HepG2 (cell line): Measurements from ENCODE around the gene CHAF1A. TPM values are rescaled to one million over a fixed set of nuclear protein-coding genes. Genes with fewer than 3 reads are reported as not detected.
A peak's percentile ranks its signal among the peaks of the same experiment; 100 is the strongest.

Experiments used
- ARID5B ChIP-seq: IDR thresholded peaks from 2 replicates; pipeline ENCODE4 v1.4.0; 2020; ENCODE audit warnings: mild to moderate bottlenecking, missing genetic modification reagents
- CREBL2 ChIP-seq: sonication (generic); formaldehyde crosslinking; IDR thresholded peaks from 2 replicates; pipeline ENCODE4 v1.8.1; 2023; ENCODE audit warnings: missing genetic modification reagents, mild to moderate bottlenecking, borderline replicate concordance
- DR1 ChIP-seq: sonication (generic); formaldehyde crosslinking; IDR thresholded peaks from 2 replicates; pipeline ENCODE4 v1.8.0; 2021; ENCODE audit warnings: mild to moderate bottlenecking, missing genetic modification reagents, inconsistent platforms
- NFE2L1 ChIP-seq: sonication (generic); formaldehyde crosslinking; IDR thresholded peaks from 2 replicates; pipeline ENCODE4 v1.4.0; 2020; ENCODE audit warnings: missing genetic modification reagents, mild to moderate bottlenecking, borderline replicate concordance
- PTBP1 ChIP-seq: fragments of 200-400 bp; formaldehyde crosslinking; IDR thresholded peaks from 2 replicates; pipeline ENCODE4 v1.6.1; 2018; ENCODE audit warnings: low read length, low read depth; ENCODE audit not compliant: poor library complexity, severe bottlenecking
- SIN3B ChIP-seq: fragments of 150-350 bp; IDR thresholded peaks from 2 replicates; pipeline ENCODE4 v1.6.1; 2014; ENCODE audit warnings: low read length
- ZC3H13 ChIP-seq: sonication (generic); formaldehyde crosslinking; IDR thresholded peaks from 2 replicates; pipeline ENCODE4 v1.8.1; 2023; ENCODE audit warnings: mild to moderate bottlenecking, missing genetic modification reagents, moderate library complexity
- ZHX2 ChIP-seq, 2 experiments: sonication (generic) in 1 of 2; formaldehyde crosslinking in 1 of 2; IDR thresholded peaks; 2 replicates each; pipeline versions ENCODE4 v1.6.1 to v1.9.0; 2014 to 2022; ENCODE audit warnings: antibody characterized with exemption in 1 of 2, borderline replicate concordance in 1 of 2, inconsistent platforms in 1 of 2, low read depth in 1 of 2, missing genetic modification reagents in 1 of 2
- ZSCAN22 ChIP-seq: sonication (generic); formaldehyde crosslinking; IDR thresholded peaks from 2 replicates; pipeline ENCODE4 v1.4.0; 2020; ENCODE audit warnings: mild to moderate bottlenecking, missing genetic modification reagents
- polyA plus RNA-seq, 8 experiments: library from polyadenylated mRNA; depleted of rRNA in 3 of 8; stranded (reverse) in 7 of 8; unstranded in 1 of 8; fragments of >200 nt; fragmentation: Illumina TruSeq in 4 of 8; extraction: Trizol in 4 of 8; gene quantifications; 2 replicates each; pipeline versions ENCODE4 v1.2.1 to v1.2.3, GENCODE V29; 2011 to 2016; ENCODE audit warnings: low read depth in 4 of 8, missing spikeins in 1 of 8, mixed read lengths in 1 of 8; ENCODE audit not compliant: insufficient read depth in 1 of 8
- total RNA-seq, 5 experiments: library from RNA; depleted of rRNA; stranded (reverse); fragments of >200 nt; fragmentation: Illumina TruSeq; extraction: Trizol; gene quantifications; 2 replicates each; pipeline ENCODE4 v1.2.3, GENCODE V29; 2016; ENCODE audit warnings: low read depth in 1 of 5
- TF ChIP-seq, protein P1 (sequence below): sonication (generic); formaldehyde crosslinking; IDR thresholded peaks from 2 replicates; pipeline ENCODE4; 2020; ENCODE audit warnings: missing genetic modification reagents, mild to moderate bottlenecking, borderline replicate concordance
- TF ChIP-seq, protein P2 (sequence below): sonication (generic); formaldehyde crosslinking; IDR thresholded peaks from 2 replicates; pipeline ENCODE4 v1.4.0; 2020; ENCODE audit warnings: missing genetic modification reagents, borderline replicate concordance

Gene CHAF1A
- total and polyA plus RNA-seq, 2 of the 13 experiments (the other 11 are each of a cell fraction or from before 2014, with no cell fraction given): 11.0 to 34.8 TPM

DNA sequence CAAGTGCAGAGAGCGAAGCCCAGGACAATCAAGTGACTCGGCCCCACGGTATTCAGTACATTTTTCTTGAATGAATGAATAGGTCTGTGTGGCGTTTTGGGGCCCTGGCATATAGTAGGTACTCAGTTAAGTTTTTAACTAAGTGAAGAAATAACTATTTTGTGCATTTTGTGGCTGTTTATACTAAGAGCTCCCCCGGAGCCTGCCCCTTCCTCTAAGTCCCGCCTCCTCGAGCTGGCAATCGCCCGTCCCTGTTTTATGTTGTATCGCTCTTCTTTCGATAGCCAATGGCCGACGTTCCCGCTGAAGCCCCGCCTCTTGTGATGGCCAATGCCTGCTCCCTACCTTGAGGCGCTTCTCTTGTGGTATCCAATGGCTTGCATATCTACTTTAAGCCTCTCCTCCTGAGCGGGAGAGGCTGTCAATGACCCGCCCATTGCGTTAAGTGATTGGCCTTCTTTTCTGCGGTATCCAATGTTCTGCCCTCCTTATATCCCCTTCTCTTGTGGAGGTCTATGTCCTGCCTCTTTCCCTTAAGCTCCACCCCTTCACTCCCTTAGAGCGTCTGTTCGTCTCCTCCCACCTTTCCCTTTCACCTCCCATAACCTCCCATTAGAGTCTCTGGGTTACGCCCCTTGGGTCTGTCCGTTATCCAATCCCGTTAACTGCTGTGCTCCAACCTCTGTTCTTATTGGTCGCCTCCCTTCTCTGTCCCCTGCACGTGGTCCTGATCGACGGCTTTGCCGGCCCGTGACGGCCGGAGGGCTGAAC, 69.1 kb downstream of the CHAF1A start (continued):
- TF ChIP-seq, protein P1, sequence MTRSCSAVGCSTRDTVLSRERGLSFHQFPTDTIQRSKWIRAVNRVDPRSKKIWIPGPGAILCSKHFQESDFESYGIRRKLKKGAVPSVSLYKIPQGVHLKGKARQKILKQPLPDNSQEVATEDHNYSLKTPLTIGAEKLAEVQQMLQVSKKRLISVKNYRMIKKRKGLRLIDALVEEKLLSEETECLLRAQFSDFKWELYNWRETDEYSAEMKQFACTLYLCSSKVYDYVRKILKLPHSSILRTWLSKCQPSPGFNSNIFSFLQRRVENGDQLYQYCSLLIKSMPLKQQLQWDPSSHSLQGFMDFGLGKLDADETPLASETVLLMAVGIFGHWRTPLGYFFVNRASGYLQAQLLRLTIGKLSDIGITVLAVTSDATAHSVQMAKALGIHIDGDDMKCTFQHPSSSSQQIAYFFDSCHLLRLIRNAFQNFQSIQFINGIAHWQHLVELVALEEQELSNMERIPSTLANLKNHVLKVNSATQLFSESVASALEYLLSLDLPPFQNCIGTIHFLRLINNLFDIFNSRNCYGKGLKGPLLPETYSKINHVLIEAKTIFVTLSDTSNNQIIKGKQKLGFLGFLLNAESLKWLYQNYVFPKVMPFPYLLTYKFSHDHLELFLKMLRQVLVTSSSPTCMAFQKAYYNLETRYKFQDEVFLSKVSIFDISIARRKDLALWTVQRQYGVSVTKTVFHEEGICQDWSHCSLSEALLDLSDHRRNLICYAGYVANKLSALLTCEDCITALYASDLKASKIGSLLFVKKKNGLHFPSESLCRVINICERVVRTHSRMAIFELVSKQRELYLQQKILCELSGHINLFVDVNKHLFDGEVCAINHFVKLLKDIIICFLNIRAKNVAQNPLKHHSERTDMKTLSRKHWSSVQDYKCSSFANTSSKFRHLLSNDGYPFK: no peak; the same call in 1 of the 2 replicates
- no peak for TF ChIP-seq ARID5B (CRISPR knock-in tag)
- TF ChIP-seq SIN3B: no peak
- TF ChIP-seq DR1 (CRISPR knock-in tag): no peak
- TF ChIP-seq, protein P2, sequence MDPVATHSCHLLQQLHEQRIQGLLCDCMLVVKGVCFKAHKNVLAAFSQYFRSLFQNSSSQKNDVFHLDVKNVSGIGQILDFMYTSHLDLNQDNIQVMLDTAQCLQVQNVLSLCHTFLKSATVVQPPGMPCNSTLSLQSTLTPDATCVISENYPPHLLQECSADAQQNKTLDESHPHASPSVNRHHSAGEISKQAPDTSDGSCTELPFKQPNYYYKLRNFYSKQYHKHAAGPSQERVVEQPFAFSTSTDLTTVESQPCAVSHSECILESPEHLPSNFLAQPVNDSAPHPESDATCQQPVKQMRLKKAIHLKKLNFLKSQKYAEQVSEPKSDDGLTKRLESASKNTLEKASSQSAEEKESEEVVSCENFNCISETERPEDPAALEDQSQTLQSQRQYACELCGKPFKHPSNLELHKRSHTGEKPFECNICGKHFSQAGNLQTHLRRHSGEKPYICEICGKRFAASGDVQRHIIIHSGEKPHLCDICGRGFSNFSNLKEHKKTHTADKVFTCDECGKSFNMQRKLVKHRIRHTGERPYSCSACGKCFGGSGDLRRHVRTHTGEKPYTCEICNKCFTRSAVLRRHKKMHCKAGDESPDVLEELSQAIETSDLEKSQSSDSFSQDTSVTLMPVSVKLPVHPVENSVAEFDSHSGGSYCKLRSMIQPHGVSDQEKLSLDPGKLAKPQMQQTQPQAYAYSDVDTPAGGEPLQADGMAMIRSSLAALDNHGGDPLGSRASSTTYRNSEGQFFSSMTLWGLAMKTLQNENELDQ (CRISPR knock-in tag): no peak
- no peak for TF ChIP-seq ZC3H13 (CRISPR knock-in tag)
- no peak for TF ChIP-seq CREBL2 (CRISPR knock-in tag)
- TF ChIP-seq ZSCAN22: no peak
- TF ChIP-seq ZHX2 (IDR thresholded peaks at IDR 0.05; ENCODE audit: low read depth): 0 out of 2 replicates have a peak, but pooled peaks have one; percentile 22
- TF ChIP-seq ZHX2 (CRISPR knock-in tag; IDR thresholded peaks at IDR 0.05; ENCODE audit: borderline replicate concordance): no peak; the same call in 1 of the 2 replicates
- TF ChIP-seq PTBP1: no peak
- TF ChIP-seq NFE2L1 (CRISPR knock-in tag): no peak
